HepG2 (cell line): ENCODE results near the gene SNF8. TPM values are rescaled to one million over a fixed set of nuclear protein-coding genes. Genes with fewer than 3 reads are reported as not detected.
A peak's percentile ranks its signal among the peaks of the same experiment; 100 is the strongest.

Experiments
- DZIP1 ChIP-seq: sonication (generic); formaldehyde crosslinking; IDR thresholded peaks from 2 replicates; pipeline ENCODE4 v1.5.0; 2020; ENCODE audit warnings: mild to moderate bottlenecking, missing genetic modification reagents
- KAT2B ChIP-seq: fragments of 150-350 bp; IDR thresholded peaks from 2 replicates; pipeline ENCODE4 v1.6.1; 2014; ENCODE audit warnings: low read depth, low read length, borderline replicate concordance
- NFATC3 ChIP-seq: sonication (generic); formaldehyde crosslinking; IDR thresholded peaks from 2 replicates; pipeline ENCODE4 v1.5.1; 2020; ENCODE audit warnings: mild to moderate bottlenecking, missing genetic modification reagents
- ZFP36L1 ChIP-seq: sonication (generic); formaldehyde crosslinking; IDR thresholded peaks from 2 replicates; pipeline ENCODE4 v1.8.0; 2022; ENCODE audit warnings: mild to moderate bottlenecking, missing genetic modification reagents, moderate library complexity
- ZNF326 ChIP-seq: sonication (generic); formaldehyde crosslinking; IDR thresholded peaks from 2 replicates; pipeline ENCODE4 v1.4.0; 2020; ENCODE audit warnings: missing genetic modification reagents, borderline replicate concordance
- ZNF362 ChIP-seq: sonication (generic); formaldehyde crosslinking; IDR thresholded peaks from 2 replicates; pipeline ENCODE4 v1.4.0; 2020; ENCODE audit warnings: missing genetic modification reagents, mild to moderate bottlenecking, borderline replicate concordance
- polyA plus RNA-seq, 8 experiments: library from polyadenylated mRNA; depleted of rRNA in 3 of 8; stranded (reverse) in 7 of 8; unstranded in 1 of 8; fragments of >200 nt; fragmentation: Illumina TruSeq in 4 of 8; extraction: Trizol in 4 of 8; gene quantifications; 2 replicates each; pipeline versions ENCODE4 v1.2.1 to v1.2.3, GENCODE V29; 2011 to 2016; ENCODE audit warnings: low read depth in 4 of 8, missing spikeins in 1 of 8, mixed read lengths in 1 of 8; ENCODE audit not compliant: insufficient read depth in 1 of 8
- total RNA-seq, 5 experiments: library from RNA; depleted of rRNA; stranded (reverse); fragments of >200 nt; fragmentation: Illumina TruSeq; extraction: Trizol; gene quantifications; 2 replicates each; pipeline ENCODE4 v1.2.3, GENCODE V29; 2016; ENCODE audit warnings: low read depth in 1 of 5
- TF ChIP-seq, protein P1 (sequence below): sonication (generic); formaldehyde crosslinking; IDR thresholded peaks from 2 replicates; pipeline ENCODE4 v1.4.0; 2020; ENCODE audit warnings: missing genetic modification reagents; ENCODE audit errors: not compliant biosample characterization

The SNF8 gene
- total and polyA plus RNA-seq, 2 of the 13 experiments (the other 11 are each of a cell fraction or from before 2014, with no cell fraction given) = 114 to 153 TPM

GRCh38 chr17:48944515-48945260 lies at the start of gene SNF8 (continued):
- TF ChIP-seq DZIP1 (no peak), ZFP36L1 (CRISPR knock-in tag) (peak; percentile 82; the same call in 1 of the 2 replicates), ZNF362 (CRISPR knock-in tag) (peak; percentile 27; the same call in 1 of the 2 replicates), NFATC3 (CRISPR knock-in tag) (no peak; the same call in 1 of the 2 replicates), KAT2B (no peak), ZNF326 (CRISPR knock-in tag) (no peak)
- TF ChIP-seq, protein P1, sequence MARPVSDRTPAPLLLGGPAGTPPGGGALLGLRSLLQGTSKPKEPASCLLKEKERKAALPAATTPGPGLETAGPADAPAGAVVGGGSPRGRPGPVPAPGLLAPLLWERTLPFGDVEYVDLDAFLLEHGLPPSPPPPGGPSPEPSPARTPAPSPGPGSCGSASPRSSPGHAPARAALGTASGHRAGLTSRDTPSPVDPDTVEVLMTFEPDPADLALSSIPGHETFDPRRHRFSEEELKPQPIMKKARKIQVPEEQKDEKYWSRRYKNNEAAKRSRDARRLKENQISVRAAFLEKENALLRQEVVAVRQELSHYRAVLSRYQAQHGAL (CRISPR knock-in tag) = peak; percentile 95
